ENCODE data around the gene ARHGAP23.

Gene ARHGAP23

DNA sequence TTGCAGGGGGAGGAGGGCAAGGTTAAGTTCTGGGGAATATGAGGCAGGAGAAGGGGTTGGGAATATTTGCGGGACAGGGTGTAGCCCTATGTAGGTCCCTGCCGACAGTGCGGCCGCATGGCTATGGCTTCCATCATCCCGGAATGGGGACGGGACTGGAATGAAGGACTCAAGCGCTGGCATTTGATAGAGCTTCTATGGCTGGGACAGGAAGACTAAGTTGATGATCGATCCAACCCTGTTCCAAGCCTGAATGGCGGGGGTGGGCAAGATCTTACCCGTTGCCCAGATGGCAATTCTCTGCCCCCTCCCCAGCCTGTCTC is 130.4 kb downstream of the ARHGAP23 start:
- Histone ChIP-seq H3K27ac (ENCODE audit: insufficient read depth, low read length, poor library complexity, severe bottlenecking) (peak overlapping the region; percentile 49), H3K4me3 (ENCODE audit: insufficient read depth, low read depth, low read length, poor library complexity, severe bottlenecking) (peak overlapping the region; percentile 73), H3K27me3 (replicated peaks; ENCODE audit: control insufficient read depth, insufficient read depth, low read length, poor library complexity, severe bottlenecking) (peaks cover 31% of the 10 kb centered on the region), H3K36me3 (ENCODE audit: control insufficient read depth, insufficient read depth, low read length) (no peaks in the 10 kb centered on the region), H3K4me1 (ENCODE audit: control insufficient read depth, insufficient read depth, low read length, poor library complexity, severe bottlenecking) (peaks cover 45% of the 10 kb centered on the region), H3K9me3 (ENCODE audit: control insufficient read depth, low read length) (no peaks in the 10 kb centered on the region)
- DNase-seq = no peak

DNA sequence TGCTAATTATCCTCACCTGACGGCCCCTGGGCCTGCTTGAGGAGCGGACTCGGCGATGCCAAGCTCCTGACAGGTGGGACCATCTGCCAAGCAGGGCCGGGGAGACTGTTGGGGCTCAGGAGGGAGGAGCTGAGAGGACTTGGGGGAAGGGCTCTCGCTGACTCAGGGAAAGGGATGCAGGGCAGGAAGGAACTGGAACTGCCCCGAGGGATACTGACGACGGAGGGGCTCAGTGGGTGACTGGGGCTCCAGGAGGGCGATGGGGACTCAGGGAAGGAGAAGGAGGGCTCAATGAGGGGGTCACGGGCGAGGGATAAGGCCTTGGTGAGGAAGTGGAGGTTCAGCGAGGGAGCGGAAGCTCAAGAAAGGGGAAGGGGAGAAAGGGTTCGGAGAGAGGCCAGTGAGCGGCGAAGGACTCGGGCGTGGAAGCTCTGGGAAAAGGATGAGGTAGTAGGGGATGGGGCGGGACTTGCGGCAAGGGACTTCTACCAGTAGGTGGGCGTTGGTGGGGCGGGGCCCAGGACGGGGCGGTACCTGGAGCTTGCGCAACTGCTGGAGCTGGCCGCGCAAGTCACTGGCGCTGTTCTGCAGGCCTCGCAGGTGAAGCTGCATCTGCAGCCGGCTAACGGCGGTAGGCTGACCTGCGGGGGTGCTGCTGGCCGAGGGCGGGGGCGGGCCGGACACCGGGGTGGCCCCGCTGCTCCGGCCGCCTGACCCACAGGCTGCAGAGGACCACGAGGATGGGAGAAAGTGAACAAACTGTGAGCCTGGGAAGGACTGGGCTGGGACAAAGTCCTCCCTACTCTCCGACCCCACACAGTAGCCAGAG is 131.0 kb downstream of the ARHGAP23 start:
- peak overlapping the region; percentile 49 for H3K27ac ChIP-seq (ENCODE audit: insufficient read depth, low read length, poor library complexity, severe bottlenecking)
- peak; percentile 79 to 86 (median 80) for DNase-seq
- H3K27me3 ChIP-seq (replicated peaks; ENCODE audit: control insufficient read depth, insufficient read depth, low read length, poor library complexity, severe bottlenecking) = peaks cover 37% of the 10 kb centered on the region
- H3K9me3 ChIP-seq (ENCODE audit: control insufficient read depth, low read length) = no peaks in the 10 kb centered on the region
- peak overlapping the region; percentile 73 for H3K4me3 ChIP-seq (ENCODE audit: insufficient read depth, low read depth, low read length, poor library complexity, severe bottlenecking)
- H3K4me1 ChIP-seq (ENCODE audit: control insufficient read depth, insufficient read depth, low read length, poor library complexity, severe bottlenecking) = peaks cover 51% of the 10 kb centered on the region
- no peaks in the 10 kb centered on the region for H3K36me3 ChIP-seq (ENCODE audit: control insufficient read depth, insufficient read depth, low read length)

DNA sequence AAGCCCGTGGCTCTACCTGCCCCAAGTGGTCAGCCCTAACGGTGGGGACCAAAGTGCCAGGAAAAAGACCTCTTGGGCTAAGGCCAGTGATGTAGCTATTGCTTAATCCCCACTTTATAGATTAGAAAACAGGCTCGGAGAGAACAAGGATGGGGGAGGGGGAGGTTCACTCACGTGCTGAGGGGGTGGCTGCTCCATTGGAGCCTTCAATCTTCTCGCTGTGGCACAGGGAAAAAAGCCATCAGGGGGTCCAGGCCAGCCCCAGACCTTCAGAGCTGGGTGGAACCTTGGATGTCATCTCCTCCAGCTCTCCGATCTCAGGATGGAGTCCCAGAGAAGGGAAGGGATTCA is 131.6 kb downstream of the ARHGAP23 start:
- Histone ChIP-seq H3K27me3 (replicated peaks; ENCODE audit: control insufficient read depth, insufficient read depth, low read length, poor library complexity, severe bottlenecking) (peaks cover 41% of the 10 kb centered on the region), H3K4me1 (ENCODE audit: control insufficient read depth, insufficient read depth, low read length, poor library complexity, severe bottlenecking) (peaks cover 53% of the 10 kb centered on the region), H3K36me3 (ENCODE audit: control insufficient read depth, insufficient read depth, low read length) (no peaks in the 10 kb centered on the region), H3K9me3 (ENCODE audit: control insufficient read depth, low read length) (no peaks in the 10 kb centered on the region), H3K27ac (ENCODE audit: insufficient read depth, low read length, poor library complexity, severe bottlenecking) (no peak overlapping the region), H3K4me3 (ENCODE audit: insufficient read depth, low read depth, low read length, poor library complexity, severe bottlenecking) (peak overlapping the region; percentile 73)
- DNase-seq = no peak

DNA sequence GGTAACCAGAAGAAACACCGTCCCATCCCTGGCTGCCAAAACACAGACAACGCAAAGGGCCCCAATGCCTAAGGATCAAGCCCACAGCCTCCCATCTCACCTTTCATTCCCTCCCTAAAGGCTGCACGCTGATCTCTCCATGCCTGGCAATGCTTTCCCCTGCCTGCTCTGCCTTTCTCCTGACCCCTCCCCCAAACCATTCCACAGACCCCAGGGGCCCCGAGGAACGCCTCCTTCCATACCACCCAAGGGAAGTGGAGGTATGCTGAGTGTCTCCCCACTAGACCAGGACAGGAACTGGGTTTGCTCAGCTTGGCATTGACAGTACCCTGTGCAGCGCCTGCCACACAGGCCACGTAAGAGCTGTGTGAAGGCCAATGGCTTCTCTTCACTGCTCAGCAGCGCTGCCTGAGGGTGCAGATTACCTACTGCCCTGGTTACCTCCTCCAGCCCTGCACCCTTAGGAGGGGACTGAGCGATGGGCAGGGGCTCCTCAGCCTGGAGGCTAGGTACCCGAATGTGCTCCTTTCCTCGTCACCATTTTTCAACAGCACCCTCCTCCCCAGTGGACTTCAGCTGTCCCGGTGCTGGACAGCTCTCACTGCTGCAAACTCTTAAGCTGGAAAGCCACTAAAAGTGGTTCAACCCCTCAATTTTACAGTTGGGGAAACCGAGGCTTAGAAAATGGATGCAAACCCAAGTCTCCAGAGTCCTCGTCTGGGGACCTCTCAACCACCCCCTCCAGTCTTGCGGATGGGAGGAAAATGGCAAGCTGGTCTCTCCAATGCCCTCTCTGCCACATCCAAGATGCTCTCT is 132.4 kb downstream of the ARHGAP23 start:
- Histone ChIP-seq H3K4me3 (ENCODE audit: insufficient read depth, low read depth, low read length, poor library complexity, severe bottlenecking) (no peak overlapping the region), H3K36me3 (ENCODE audit: control insufficient read depth, insufficient read depth, low read length) (no peaks in the 10 kb centered on the region), H3K9me3 (ENCODE audit: control insufficient read depth, low read length) (no peaks in the 10 kb centered on the region), H3K4me1 (ENCODE audit: control insufficient read depth, insufficient read depth, low read length, poor library complexity, severe bottlenecking) (peaks cover 53% of the 10 kb centered on the region), H3K27me3 (replicated peaks; ENCODE audit: control insufficient read depth, insufficient read depth, low read length, poor library complexity, severe bottlenecking) (peaks cover 50% of the 10 kb centered on the region), H3K27ac (ENCODE audit: insufficient read depth, low read length, poor library complexity, severe bottlenecking) (no peak overlapping the region)
- DNase-seq = no peak

DNA sequence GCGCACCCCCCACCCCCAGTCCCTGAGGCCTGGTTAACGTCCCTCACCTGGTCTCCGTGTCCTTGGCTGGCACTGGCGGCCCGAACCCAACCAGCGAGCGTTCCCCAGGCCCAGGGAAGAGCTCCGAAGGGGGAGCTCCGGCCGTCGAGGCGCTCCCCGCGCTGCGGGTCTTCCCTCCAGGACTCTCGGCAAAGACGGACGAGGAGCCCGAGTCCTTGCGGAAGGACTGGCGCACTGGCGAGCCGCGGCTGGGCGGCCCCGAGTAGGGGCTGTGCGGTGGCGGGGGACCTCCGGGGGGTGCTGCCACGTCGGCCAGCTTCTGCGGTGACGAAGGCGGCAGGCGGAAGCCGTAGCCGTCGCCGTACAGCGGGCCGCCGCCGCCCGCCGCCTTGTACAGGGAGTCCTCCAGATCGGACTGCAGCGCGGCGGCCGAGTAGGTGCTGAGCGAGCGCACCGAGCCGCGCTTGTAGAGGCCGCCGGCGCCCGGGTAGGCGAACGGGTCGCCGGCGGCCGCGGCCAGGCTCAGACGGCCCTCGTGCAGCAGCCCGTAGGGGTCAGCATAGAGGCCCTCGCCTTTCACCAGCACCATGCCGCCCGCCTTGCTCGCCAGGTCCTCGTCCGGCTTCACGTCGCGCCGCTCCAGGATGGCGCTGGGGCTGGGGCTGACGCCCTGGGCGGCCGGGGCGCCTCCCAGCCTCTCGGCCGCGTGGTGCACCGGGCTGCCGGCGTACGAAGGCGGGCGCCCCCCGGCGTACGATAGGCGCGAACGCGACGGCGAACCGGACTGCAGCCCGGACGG is 133.4 kb downstream of the ARHGAP23 start:
- Histone ChIP-seq H3K27me3 (replicated peaks; ENCODE audit: control insufficient read depth, insufficient read depth, low read length, poor library complexity, severe bottlenecking) (peaks cover 59% of the 10 kb centered on the region), H3K4me1 (ENCODE audit: control insufficient read depth, insufficient read depth, low read length, poor library complexity, severe bottlenecking) (peaks cover 53% of the 10 kb centered on the region), H3K27ac (ENCODE audit: insufficient read depth, low read length, poor library complexity, severe bottlenecking) (no peak overlapping the region), H3K36me3 (ENCODE audit: control insufficient read depth, insufficient read depth, low read length) (no peaks in the 10 kb centered on the region), H3K4me3 (ENCODE audit: insufficient read depth, low read depth, low read length, poor library complexity, severe bottlenecking) (no peak overlapping the region), H3K9me3 (ENCODE audit: control insufficient read depth, low read length) (no peaks in the 10 kb centered on the region)
- no peak for DNase-seq

All from effector memory CD4-positive, alpha-beta T cell (primary cell).